NCI-H82 treated with DMSO at 0.1 percent for 48 hours (cell line): ENCODE measurements around the gene NABP2.
"Not testable (repeated sequence)": the region's sequence is repeated elsewhere in the genome, so short reads cannot be mapped to it uniquely, and the experiment has no call there.

Experiments
- DNase-seq: peaks from one replicate; lab custom pipeline; 2025; ENCODE audit not compliant: unreplicated experiment; lab: John Stamatoyannopoulos, UW

NABP2 gene

DNA sequence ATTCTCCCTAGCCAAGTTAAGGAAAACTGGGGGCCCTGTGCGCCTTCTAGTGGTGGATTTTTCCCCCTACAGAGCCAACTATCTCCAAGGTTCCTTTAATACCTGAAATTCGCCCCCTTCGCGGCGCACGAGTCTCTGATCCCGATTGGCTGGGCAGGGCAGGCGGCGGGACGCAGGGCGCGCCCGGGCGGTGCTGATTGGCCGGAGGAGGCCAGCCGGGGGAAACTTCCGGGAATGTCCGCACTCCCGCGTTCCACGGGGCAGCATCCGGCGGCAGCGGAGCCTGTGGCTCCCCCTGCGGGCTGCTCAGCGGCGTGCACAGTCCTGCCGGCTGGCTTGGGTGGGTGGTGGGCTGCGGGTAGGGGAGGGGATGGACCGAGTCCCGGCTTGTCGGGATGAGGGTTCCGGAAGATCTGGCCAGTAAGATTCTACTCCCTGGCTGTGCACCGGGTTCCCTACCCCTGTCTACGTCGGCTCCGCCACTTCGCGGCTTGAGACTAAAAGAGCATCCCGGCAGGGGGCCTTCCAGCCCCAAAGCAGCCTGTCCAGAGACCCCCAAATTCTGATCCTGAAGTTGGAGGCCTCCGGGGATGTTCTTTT, at the start of gene NABP2:
NABP2 (plus strand) TSS at position 241 of the 600 bp plus-strand sequence. CDS start 515 bp downstream, outside the sequence.
- DNase-seq, result peak; percentile 95

DNA sequence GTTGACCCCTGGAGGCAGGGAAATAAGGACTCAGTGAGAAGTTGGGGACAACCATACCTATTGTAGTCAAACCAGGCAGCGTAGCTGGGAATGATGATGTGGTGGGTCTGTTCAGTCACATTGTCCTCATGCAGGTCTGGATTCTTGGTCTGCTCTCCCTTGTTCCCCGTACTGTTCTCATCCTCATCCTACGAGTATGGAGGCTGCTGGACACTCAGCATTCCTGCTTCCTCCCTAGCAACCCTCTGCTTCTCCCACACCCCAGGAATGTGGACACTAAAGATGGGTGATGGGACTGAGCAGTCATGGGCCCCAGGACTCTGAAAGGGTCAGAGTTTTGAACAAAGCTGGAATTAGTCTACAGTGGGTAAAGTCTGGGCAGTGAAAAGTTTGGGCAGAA, 45.8 kb upstream of the NABP2 start:
- DNase-seq, result no peak

DNA sequence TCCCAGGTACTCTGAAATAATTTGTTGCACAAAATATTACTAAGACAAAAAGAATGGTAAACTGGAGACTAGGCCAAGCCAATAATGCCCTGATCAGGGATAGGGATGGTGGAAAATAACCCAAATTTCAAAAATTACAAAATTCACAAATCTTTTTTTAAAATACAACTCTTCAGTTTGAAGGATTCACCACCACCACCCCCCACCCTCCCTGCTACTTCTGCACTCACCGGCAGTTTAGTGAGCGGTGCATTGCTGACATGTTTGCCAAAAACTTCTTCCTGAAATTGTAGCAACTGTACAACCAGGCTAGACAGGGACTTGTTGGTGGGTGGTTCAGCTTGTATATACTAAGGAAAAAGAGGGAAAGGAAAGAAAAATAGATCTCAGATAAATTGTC, 37.2 kb upstream of the NABP2 start:
- DNase-seq, result no peak

DNA sequence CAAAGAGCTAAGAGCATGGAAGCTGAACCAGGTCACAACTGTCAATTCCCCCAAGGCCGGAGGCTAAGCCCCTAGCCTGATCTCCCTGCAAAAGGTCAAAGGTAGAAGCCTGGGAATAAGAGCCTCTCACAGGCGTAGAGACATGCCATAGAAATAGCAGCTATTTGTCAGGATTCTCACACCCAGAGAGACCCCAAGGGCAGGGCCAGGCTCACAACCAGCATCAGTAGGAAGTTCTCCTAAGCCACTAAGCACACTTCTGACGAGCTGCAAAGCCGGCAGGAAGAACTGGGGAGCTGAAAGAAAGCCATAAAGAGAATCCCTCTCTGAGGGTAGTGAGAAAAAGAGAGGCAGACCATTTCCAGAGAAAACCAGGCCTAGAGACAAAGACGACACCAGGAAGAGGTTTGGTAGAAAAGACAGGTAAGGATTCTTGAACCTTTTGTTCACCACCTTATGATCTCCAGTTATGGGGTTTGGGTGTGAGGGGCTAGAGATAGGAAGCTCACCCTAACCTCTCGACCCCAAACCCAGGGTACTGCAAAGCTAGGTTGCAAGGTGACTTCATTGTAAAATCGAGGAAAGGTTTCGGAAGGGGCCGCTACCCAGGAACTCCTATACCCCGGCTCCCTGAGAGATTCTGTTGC, 35.9 kb upstream of the NABP2 start:
- DNase-seq, result no peak

DNA sequence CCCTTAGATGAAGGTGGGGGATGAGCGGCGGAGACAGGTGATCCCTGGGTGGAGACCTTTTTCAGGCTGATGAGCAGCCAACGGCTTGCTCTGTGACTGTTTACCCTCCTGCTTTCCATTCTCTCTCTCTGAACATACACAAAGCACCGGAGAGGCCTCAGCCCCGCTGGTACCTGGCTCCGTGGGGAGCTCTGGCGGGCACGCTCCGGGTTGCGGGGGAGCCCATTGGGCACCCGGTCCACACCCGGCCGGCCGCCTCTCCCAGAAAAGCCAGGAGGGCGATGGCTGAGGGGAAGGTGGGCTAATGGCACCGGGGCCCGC, 35.4 kb upstream of the NABP2 start:
- no peak for DNase-seq

DNA sequence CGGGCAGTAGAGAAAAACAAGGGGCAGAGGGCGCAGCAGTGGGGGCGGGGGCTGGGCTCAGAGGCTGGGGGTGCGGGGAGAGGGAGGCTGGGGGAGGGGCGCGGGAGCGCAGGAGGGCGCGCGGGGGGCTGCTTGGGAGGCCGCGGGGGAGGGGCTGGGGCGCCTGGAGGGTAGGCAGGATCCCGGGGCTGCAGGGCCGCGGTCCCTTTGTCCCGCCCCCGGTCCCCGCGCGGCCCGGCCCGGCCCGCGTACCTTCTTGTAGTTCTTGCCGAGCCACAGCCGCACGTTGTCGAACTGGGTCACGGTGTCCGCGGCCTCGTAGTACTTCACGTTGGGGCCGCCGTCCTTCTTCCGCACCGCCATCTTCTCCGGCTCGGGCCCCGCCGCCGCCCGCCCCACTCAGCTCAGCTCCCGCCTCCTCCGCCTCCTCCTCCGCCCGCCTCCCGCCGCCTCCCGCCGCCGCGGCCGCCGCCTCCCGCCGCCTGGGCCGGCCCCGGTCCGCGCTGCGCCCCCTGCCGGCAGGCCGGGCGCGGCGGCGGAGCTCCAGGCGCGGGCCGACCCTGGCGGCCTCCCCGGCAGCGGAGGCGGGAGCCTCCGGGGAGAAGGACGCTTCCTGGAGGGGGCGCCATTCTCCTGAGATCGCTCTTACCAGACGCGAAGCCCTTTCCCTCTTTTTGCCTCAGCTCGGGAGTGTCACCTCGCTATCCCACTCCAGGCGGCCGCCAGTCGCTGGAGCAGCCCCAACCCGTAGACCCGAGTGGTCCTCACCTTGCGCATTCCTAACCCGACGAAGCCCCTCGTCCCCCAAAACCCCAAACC, 34.8 kb upstream of the NABP2 start, which contains the start of gene SMARCC2:
SMARCC2 (minus strand) TSS at position 385 of the 819 bp plus-strand sequence; CDS start at position 363, 22 bp downstream.
- peak; percentile 71 for DNase-seq

DNA sequence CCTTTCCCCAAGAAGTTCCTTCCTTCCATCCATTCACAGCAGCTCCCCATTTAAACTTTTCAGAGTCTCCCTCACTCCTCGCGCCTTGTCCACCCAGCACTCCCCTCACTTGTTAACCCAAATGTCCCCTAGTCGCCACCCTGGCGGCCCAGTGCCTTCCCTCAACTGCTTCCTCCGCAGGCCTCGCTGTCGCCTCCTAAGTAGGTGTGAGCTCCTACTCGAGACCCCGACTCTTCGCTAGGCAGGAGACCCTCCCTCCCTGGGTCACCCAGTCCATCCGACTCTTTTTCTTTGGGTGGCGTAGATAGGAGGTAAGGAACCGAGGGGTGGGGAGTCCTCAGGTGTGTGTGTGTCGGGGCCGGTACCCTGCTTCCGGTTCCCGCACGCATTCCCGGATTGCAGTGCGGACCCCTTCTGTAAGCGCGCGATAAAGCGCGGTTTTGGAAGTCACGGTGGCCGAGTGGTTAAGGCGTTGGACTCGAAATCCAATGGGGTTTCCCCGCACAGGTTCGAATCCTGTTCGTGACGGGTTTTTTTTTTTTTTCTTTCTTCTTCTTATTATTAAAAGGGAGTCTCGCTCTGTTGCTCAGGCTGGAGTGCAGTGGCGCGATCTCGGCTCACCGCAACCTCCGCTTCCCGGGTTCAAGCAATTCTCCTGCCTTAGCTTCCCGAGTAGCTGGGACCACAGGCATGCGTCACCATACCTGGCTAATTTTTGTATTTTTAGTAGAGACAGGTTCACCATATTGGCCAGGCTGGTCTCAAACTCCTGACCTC, 34.0 kb upstream of the NABP2 start:
- DNase-seq, result peak; percentile 69

DNA sequence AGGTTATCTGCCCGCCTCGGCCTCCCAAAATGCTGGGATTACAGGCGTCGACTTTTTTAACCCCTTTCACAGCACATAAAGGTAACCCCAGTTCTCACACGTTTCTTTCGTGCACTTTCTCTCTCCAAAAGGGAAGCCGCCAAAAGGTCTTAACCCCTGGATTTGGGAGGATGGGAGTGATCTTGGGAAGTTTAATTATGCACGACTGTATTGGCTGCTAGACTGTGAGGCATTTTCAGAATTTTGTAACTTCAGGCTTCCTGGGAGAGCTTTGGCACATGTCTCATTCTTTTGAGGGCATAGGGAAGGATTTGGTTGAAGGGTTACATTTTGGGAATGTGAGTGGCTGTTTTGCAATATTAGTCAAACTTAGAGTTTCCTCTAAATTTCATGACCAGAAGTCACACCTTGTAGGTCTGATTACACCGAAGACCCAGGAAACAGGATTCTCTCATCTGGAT, 33.4 kb upstream of the NABP2 start:
- no peak for DNase-seq

DNA sequence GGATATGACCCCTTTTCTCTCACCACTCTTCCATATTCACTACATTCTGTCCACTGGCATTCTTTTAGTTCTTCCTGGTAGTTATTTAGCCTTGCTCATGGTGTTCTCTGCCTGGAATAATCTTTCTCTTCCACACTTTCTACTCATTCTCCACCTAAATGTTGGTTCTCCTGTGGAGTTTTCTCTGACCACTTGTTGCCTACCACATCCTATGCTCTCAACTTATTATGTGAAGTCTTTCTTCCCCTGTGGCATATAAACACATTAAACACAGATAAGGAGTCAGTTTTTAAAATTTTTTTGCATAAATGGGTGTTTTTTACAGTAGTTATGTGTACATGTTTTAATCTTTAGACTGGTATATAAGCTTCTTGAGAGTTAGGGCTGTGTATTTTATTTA, 31.6 kb upstream of the NABP2 start:
- DNase-seq, result no peak

DNA sequence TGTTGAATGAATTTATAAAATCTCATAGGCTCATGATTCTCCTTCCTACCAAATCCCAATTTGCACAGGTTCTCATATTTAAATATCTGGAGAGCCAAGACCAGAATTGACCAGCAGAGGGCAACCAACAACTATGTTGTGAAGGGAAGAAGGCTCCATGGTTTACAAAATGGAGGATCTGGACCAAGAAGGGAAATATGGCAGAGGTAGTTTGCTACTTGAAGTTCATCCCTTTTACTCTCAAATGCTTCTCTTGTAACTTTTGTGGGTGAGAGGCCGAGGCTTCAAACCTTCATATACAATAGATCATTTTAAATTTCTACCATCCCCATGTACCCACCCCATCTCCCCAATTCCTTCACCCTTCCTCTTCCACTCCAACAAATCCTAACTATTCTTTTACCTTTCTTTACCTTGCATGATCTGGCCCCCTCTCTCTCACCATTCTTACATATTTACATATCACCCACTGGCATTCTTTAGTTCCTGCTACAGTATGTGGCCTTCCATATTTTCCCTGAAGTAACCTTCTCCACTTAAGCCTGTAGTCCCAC, 31.0 kb upstream of the NABP2 start:
- DNase-seq, result peak; percentile 64

DNA sequence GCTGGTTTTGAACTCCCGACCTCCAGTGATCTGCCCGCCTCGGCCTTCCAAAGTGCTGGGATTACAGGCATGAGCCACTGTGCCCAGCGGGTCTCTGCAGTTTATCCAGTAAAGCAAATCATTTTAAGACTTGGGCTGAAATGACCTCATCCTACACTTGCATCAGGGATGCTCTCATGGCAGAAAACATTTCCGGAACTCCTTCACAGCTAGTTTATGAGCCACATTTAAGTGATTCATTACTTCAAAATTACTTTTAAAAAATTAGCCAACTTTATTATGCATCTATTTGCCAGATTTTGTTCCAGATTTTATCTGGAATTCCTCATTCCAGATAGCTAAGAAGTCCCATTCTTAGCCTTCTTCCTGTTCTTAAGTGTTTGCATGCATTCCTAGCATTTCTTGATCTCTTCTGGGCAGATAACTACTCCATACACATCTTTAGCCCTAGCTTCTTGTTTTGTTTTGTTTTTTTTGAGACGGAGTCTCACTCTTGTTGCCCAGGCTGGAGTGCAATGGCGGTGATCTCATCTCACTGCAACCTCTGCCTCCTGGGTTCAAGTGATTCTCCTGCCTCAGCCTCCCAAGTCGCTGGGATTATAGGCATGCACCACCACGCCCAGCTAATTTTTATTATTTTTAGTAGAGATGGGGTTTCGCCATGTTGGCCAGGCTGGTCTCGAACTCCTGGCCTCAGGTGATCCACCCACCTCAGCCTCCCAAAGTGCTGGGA, 27.2 kb upstream of the NABP2 start:
- not testable (repeated sequence) for DNase-seq

DNA sequence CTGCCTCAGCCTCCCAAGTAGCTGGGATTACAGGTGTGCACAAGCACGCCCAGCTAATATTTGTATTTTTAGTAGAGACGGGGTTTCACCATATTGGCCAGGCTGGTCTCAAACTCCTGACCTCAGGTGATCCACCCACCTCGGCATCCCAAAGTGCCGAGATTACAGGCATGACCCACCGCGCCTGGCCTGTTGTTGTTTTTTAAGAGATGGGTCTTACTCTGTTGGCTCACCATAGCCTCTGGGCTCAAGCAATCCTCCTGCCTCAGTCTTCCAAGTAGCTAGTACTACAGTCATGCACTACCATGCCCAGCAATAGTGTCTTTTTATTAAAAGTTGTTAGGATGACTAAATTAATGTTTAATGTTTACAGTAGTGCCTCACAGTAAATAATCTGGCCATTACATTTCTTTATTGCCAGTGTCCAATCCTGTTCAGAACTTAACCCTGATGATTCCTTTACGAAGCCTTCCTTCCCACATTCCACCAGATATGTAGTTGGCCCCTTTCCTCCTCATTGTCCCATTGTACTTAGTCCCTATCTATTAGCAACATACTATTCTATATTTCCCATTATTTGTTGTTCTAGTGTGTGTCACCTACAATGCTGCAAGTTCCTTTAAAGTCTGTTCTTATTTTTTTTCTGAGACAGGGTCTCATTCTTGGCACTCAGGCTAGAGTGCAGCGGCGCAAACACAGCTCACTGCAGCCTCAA, 26.1 kb upstream of the NABP2 start:
- no peak for DNase-seq

DNA sequence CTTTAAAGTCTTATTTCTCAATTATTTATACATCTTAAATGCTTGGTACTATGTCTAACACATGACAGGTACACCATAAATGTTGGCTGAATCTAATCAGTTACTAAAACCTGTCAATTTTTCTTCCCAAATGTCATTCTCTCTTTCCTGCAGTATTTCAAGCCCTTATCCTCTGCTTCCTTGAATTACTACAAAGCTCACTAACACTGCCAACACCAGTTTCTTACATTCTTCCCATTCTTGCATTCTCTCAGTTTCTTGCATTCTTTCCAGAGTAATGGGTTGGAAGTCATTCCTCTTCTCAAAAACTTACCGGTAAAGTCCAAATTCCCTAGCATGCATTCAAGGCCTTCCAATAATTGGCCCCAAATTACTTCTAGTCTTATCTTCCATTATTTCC, 25.3 kb upstream of the NABP2 start:
- DNase-seq, result no peak

DNA sequence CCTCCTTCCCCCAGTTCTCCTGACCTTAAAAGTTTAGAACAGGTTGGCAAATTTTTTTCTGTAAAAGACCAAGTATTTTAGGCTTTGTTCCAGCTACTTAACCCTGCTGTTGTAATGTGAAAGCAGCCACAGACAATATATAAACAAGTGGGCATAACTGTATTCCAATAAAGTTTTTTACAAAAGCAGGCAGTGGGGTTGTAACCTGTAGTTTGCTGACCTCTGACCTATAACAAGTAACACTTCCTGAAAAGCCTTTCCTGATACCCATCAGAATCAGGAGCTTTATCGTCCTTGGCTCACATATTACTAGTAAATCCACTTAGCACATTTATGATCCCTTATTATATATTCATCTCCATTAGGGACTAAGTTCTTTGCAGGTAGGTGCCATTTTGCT, 21.8 kb upstream of the NABP2 start:
- DNase-seq, result no peak

DNA sequence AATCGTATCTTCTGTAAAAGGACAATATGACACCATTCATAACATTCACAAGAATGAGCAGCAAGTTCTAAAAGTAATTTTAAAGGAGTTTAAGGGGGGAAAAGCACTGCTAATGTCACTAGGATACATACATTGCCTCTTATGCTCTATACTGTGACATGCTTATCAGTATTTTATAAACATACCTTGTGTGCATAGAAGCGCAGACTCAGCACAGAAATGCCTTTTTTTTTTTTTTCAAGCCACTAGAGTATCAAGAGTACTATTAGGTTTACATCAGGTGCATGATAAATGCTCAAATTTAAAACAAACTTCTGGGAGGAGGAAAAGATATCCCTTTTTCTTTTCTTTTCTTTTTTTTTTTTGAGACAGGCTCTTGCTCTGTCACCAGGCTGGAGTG, 21.3 kb upstream of the NABP2 start:
- no peak for DNase-seq

DNA sequence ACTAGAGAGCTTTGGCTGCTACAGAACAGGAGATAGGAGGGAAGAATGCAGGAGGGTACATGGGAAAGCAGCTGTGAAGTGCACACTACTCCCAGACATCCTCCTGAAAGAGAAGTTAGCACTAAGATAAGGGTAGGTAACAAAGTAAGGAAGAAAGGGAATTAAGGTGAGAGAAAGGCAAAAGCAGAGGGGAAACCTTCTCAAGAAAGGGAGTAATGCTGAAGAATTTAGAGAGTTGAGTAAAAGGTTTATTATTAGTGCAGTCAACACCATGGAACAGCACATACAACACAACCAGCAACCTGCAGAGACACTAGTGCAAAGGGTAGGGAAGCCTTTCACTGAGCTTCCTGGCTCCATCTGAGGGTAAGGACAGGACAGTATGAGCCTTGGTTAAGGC, 19.9 kb upstream of the NABP2 start:
- DNase-seq, result no peak

DNA sequence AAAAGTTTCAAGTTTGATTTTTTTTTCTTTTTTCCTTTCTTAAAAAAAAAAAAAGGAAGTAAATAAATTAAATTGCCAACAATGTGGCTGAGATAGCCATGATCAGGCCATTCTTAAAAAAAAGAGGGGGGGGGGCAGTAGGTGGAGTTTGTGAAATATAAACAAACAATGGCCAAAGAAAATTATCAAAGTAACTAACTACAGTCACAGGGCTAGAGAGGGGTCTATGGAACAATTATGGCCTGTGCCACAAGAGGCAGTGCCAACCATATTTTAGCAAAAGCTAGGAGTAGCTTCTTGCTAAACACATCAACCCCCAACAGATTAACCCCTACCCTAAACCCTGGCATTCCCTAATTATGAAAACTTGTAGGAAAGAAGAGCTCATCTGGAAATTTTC, 18.7 kb upstream of the NABP2 start:
- DNase-seq, result no peak

DNA sequence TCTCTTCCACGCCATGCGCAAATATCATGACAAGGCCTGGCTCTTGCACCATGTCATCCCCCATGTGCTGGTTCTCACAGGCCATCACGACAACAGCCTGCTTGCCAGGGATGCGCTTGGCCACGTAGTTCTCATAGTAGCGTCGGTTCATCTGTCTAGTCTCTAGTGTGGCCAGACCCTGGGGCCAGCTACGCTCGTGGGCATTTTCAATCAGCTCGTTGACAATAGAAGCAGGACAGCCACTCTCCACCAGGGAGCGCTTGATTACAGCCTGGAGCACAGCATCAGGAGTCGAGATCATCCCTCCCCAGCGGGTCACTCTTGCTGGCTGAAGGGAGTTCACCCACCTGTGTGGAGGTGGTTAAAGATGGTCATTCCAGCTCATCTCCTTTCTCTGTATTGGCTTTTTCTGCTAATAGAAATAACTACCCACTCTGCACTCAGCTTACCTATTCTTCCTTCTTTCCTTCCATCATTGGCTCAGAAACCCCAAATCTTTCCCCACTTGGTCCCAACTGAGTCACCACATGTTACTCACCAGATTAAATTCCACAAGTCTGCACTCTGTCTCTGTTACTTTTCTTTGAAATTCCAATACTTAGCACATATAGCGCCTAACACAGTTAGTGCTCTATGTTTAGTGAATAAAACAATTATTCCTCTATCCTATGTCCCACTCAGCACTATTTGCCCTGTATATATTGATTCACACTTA, 17.5 kb upstream of the NABP2 start:
- DNase-seq, result no peak

DNA sequence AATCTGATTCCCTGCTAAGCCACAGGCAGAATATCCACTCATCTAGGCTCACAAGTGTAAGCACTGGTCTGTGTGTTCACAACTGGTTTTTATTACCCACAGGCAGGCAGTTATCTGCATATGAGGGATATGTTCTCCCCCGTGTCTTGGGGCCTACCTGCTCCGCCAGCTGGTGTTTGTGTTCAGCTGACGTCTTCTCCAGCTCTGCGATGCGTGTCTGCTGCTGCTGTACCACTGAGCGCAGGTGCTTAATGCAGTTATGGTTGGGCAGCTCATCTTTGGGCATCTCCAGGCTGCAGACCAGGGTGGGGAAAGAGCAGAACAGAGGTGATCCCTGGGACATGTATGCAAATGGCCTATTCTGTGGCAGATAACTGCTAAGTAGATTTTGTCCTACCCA, 16.1 kb upstream of the NABP2 start:
- no peak for DNase-seq
